CD14-positive monocyte (primary cell): ENCODE data around the gene LRP8. TPM values are rescaled to one million over a fixed set of nuclear protein-coding genes. Genes with fewer than 3 reads are reported as not detected.

Source experiments
- DNase-seq, 3 donors: peaks; one replicate each; pipeline ENCODE4 v3.0.0-alpha.2; 2011 to 2022
- H2AFZ ChIP-seq: 2 replicates; pipeline ENCODE4 v1.6.0; 2012; ENCODE audit warnings: mild to moderate bottlenecking, low read depth, low read length, inconsistent platforms; ENCODE audit not compliant: insufficient read depth, poor library complexity, severe bottlenecking
- H3K27ac ChIP-seq, 2 donors: 1 replicate in 1 of 2; 2 replicates in 1 of 2; pipeline ENCODE4 v1.5.1; 2012 to 2013; ENCODE audit warnings: low read length in 2 of 2, control low read depth in 1 of 2, inconsistent platforms in 1 of 2, low read depth in 1 of 2, mild to moderate bottlenecking in 1 of 2
- H3K27me3 ChIP-seq, 2 donors: one replicate each; pipeline versions ENCODE4 v1.6.0 to v1.6.1; 2011 to 2013; ENCODE audit warnings: low read length in 2 of 2; ENCODE audit not compliant: control insufficient read depth in 2 of 2, insufficient read depth in 2 of 2
- H3K36me3 ChIP-seq, 2 donors: replicated peaks in 1 of 2; 1 replicate in 1 of 2; 2 replicates in 1 of 2; pipeline versions ENCODE4 v1.5.1 to v1.6.1; 2012 to 2013; ENCODE audit warnings: low read length in 2 of 2, control low read depth in 1 of 2, inconsistent platforms in 1 of 2, mild to moderate bottlenecking in 1 of 2; ENCODE audit not compliant: insufficient read depth in 2 of 2, control insufficient read depth in 1 of 2
- H3K4me1 ChIP-seq, 2 donors: 1 replicate in 1 of 2; 2 replicates in 1 of 2; pipeline versions ENCODE4 v1.5.1 to v1.6.1; 2012 to 2013; ENCODE audit warnings: low read length in 2 of 2, control low read depth in 1 of 2, inconsistent platforms in 1 of 2, mild to moderate bottlenecking in 1 of 2, moderate library complexity in 1 of 2; ENCODE audit not compliant: insufficient read depth in 2 of 2, control insufficient read depth in 1 of 2
- H3K4me2 ChIP-seq: replicated peaks from 2 replicates; pipeline ENCODE3; 2012; ENCODE audit warnings: low read length, moderate library complexity, mild to moderate bottlenecking; ENCODE audit not compliant: poor library complexity, severe bottlenecking; ENCODE audit errors: extremely low read depth
- H3K4me3 ChIP-seq, 3 experiments: fragments of 200-600 bp in 1 of 3; sonication (generic) in 1 of 3; replicated peaks in 1 of 3; 1 replicate in 2 of 3; 2 replicates in 1 of 3; pipeline ENCODE4 v1.5.1; 2011 to 2013; ENCODE audit warnings: low read length in 3 of 3, mild to moderate bottlenecking in 3 of 3, control low read depth in 2 of 3, low read depth in 2 of 3, inconsistent platforms in 1 of 3, moderate library complexity in 1 of 3
- H3K79me2 ChIP-seq: 2 replicates; pipeline ENCODE4 v1.6.0; 2012; ENCODE audit warnings: mild to moderate bottlenecking, control low read depth, inconsistent platforms, low read length, moderate library complexity; ENCODE audit not compliant: insufficient read depth
- H3K9ac ChIP-seq: 2 replicates; pipeline ENCODE4 v1.6.0; 2017; ENCODE audit warnings: low read length, mild to moderate bottlenecking; ENCODE audit not compliant: insufficient read depth, poor library complexity, severe bottlenecking
- H3K9me3 ChIP-seq, 2 donors: replicated peaks in 1 of 2; 1 replicate in 1 of 2; 2 replicates in 1 of 2; pipeline versions ENCODE4 v1.5.1 to v1.6.1; 2012 to 2013; ENCODE audit warnings: low read length in 2 of 2, control low read depth in 1 of 2; ENCODE audit not compliant: control insufficient read depth in 1 of 2, insufficient read depth in 1 of 2
- H4K20me1 ChIP-seq: 2 replicates; pipeline ENCODE4 v1.6.0; 2012; ENCODE audit warnings: mild to moderate bottlenecking, low read length, control low read depth, moderate library complexity; ENCODE audit not compliant: insufficient read depth
- H3K27ac Mint-ChIP-seq, 7 donors: one replicate each; pipeline ENCODE4 v1.8.0; 2020; ENCODE audit warnings: mild to moderate bottlenecking in 7 of 7, mixed read lengths in 7 of 7, moderate library complexity in 6 of 7, inconsistent platforms in 2 of 7
- H3K27me3 Mint-ChIP-seq, 3 donors: one replicate each; pipeline ENCODE4 v1.8.0; 2021 to 2022; ENCODE audit warnings: low read depth in 3 of 3, mild to moderate bottlenecking in 3 of 3, mixed read lengths in 3 of 3, moderate library complexity in 3 of 3, inconsistent platforms in 1 of 3
- H3K36me3 Mint-ChIP-seq, 2 donors: one replicate each; pipeline ENCODE4 v1.8.0; 2020; ENCODE audit warnings: mixed read lengths in 2 of 2, inconsistent platforms in 1 of 2, mild to moderate bottlenecking in 1 of 2
- H3K4me1 Mint-ChIP-seq: one replicate; pipeline ENCODE4 v1.8.0; 2020; ENCODE audit warnings: mild to moderate bottlenecking, mixed read lengths
- H3K4me3 Mint-ChIP-seq, 2 donors: one replicate each; pipeline ENCODE4 v1.8.0; 2020; ENCODE audit warnings: mild to moderate bottlenecking in 2 of 2, mixed read lengths in 2 of 2, moderate library complexity in 1 of 2
- H3K9me3 Mint-ChIP-seq, 7 donors: one replicate each; pipeline ENCODE4 v1.8.0; 2020 to 2022; ENCODE audit warnings: mixed read lengths in 7 of 7, mild to moderate bottlenecking in 6 of 7, moderate library complexity in 6 of 7, inconsistent platforms in 2 of 7
- CTCF ChIP-seq: fragments of 200-600 bp; IDR thresholded peaks from one replicate; pipeline ENCODE4 v1.8.0; 2022; ENCODE audit warnings: antibody characterized with exemption, mild to moderate bottlenecking
- WGBS: methylation state at CpG from one replicate; pipeline ENCODE4 v1.1.5; 2013; ENCODE audit warnings: missing lambda C conversion rate; ENCODE audit not compliant: insufficient coverage; 5-methylcytosine and 5-hydroxymethylcytosine counted together
- intact Hi-C, 2 donors: fragments of 100-400 bp; cut with micrococcal nuclease; formaldehyde crosslinking; loops; one replicate each; pipeline versions ENCODE4 v1.15.0 to v1.15.1; 2023
- polyA plus RNA-seq, 3 donors: library from polyadenylated mRNA; depleted of rRNA in 1 of 3; unstranded in 2 of 3; stranded (reverse) in 1 of 3; fragments of 300-500 nt in 2 of 3; fragments of >200 nt in 1 of 3; fragmentation: Illumina TruSeq in 2 of 3; gene quantifications; 1 replicate in 2 of 3; 2 replicates in 1 of 3; pipeline ENCODE4 v1.2.3, GENCODE V29; 2012 to 2021

LRP8 gene
- polyA plus RNA-seq, 3 donors, result 0.76 to 11.3 (median 0.95) TPM

- intact Hi-C loops, result no loop called here
- Histone ChIP-seq H3K4me3 (no peak overlapping the region), H3K4me1 (peaks cover 9 to 11% of the 10 kb centered on the region in 2 donors), H3K79me2 (peaks cover 8% of the 10 kb centered on the region), H3K36me3 (peaks cover 30 to 74% of the 10 kb centered on the region in 2 donors), H2AFZ (no peak overlapping the region), H3K9ac (no peak overlapping the region), H3K4me2 (no peak overlapping the region), H3K27me3 (no peaks in the 10 kb centered on the region), H4K20me1 (no peaks in the 10 kb centered on the region), H3K9me3 (no peaks in the 10 kb centered on the region), H3K27ac (peak overlapping the region in 1 of 2 donors; percentile 36)
- Mint-ChIP-seq H3K9me3 (no peaks in the 10 kb centered on the region), H3K4me1 (peaks cover 25% of the 10 kb centered on the region), H3K36me3 (peaks cover 30 to 50% of the 10 kb centered on the region in 2 donors), H3K4me3 (no peak overlapping the region), H3K27ac (peak overlapping the region in 2 of 7 donors; percentile 1 to 48), H3K27me3 (peaks cover 0 to 2% (median 2%) of the 10 kb centered on the region in 3 donors)
- DNase-seq, result no peak
- TF ChIP-seq CTCF, result no peak
- WGBS, result 95% methylated on average over 5 of the region's 7 CpGs
Observed at GRCh38 chr1:53288790-53289429, 39.0 kb downstream of the LRP8 start.

- peaks cover 30 to 74% of the 10 kb centered on the region in 2 donors for H3K36me3 ChIP-seq
- Mint-ChIP-seq H3K36me3 (peaks cover 30 to 50% of the 10 kb centered on the region in 2 donors), H3K4me3 (no peak overlapping the region), H3K27me3 (peaks cover 0 to 2% (median 2%) of the 10 kb centered on the region in 3 donors), H3K27ac (peak overlapping the region in 2 of 7 donors; percentile 65 to 80), H3K4me1 (peaks cover 18% of the 10 kb centered on the region), H3K9me3 (no peaks in the 10 kb centered on the region)
- H2AFZ ChIP-seq, result no peak overlapping the region
- no peak overlapping the region for H3K4me2 ChIP-seq
- 94% methylated on average over 5 of the region's 18 CpGs for WGBS
- peaks cover 8% of the 10 kb centered on the region for H3K79me2 ChIP-seq
- H3K27me3 ChIP-seq, result no peaks in the 10 kb centered on the region
- no peaks in the 10 kb centered on the region for H3K9me3 ChIP-seq
- TF ChIP-seq CTCF, result no peak
- no peak for DNase-seq
- H3K27ac ChIP-seq, result no peak overlapping the region
- H4K20me1 ChIP-seq, result no peaks in the 10 kb centered on the region
- H3K9ac ChIP-seq, result no peak overlapping the region
- H3K4me3 ChIP-seq, result no peak overlapping the region
- intact Hi-C loops, result no loop called here
- H3K4me1 ChIP-seq, result peaks cover 4 to 5% of the 10 kb centered on the region in 2 donors
Observed at GRCh38 chr1:53288002-53288789, 39.7 kb downstream of the LRP8 start.
